Measurements from ENCODE around the gene LRPAP1. TPM values are rescaled to one million over a fixed set of nuclear protein-coding genes. Genes with fewer than 3 reads are reported as not detected.
"Not testable (repeated sequence)": the region's sequence is repeated elsewhere in the genome, so short reads cannot be mapped to it uniquely, and the experiment has no call there.

The LRPAP1 gene
- total RNA-seq, 1 donor from 2014 or later: 68.1 TPM

GRCh38 chr4:3462790-3463415, 69.3 kb downstream of the LRPAP1 start, which contains the start of gene DOK7:
Gene DOK7, plus strand, starts transcription at chr4:3463306. Its CDS starts 70 bp downstream, at chr4:3463376.
- DNase-seq (ENCODE audit: low spot score): no peak

GRCh38 chr4:3462321-3462789, 69.9 kb downstream of the LRPAP1 start:
- DNase-seq (ENCODE audit: low spot score): no peak

GRCh38 chr4:3461515-3462291, 70.5 kb downstream of the LRPAP1 start:
- DNase-seq (ENCODE audit: low spot score): no peak

- DNase-seq (ENCODE audit: low spot score): no peak
Measured at GRCh38 chr4:3460926-3461325, 71.3 kb downstream of the LRPAP1 start.

- DNase-seq (ENCODE audit: low spot score): not testable (repeated sequence)
Measured at GRCh38 chr4:3459156-3459555, 73.1 kb downstream of the LRPAP1 start.

GRCh38 chr4:3458371-3458770, 73.9 kb downstream of the LRPAP1 start:
- no peak for DNase-seq (ENCODE audit: low spot score)

- not testable (repeated sequence) for DNase-seq (ENCODE audit: low spot score)
Measured at GRCh38 chr4:3455596-3455995, 76.6 kb downstream of the LRPAP1 start.

Other genes starting within 250 kb of the LRPAP1 start
- 29.6 TPM for gene RGS12, start 239.4 kb downstream of the LRPAP1 start, total RNA-seq (ENCODE audit: insufficient read depth, low replicate concordance)
- 3.1 TPM for gene HGFAC, start 90.5 kb downstream of the LRPAP1 start, total RNA-seq (ENCODE audit: insufficient read depth, low replicate concordance)
- 2.4 TPM for gene DOK7, start 69.1 kb downstream of the LRPAP1 start, total RNA-seq (ENCODE audit: insufficient read depth, low replicate concordance)
- 0.96 TPM for gene ADRA2C, start 234.0 kb upstream of the LRPAP1 start, total RNA-seq (ENCODE audit: insufficient read depth, low replicate concordance)